KOPT-K1 (cell line): ENCODE data around the gene CCDC78.
"Not testable (repeated sequence)": the region's sequence is repeated elsewhere in the genome, so short reads cannot be mapped to it uniquely, and the experiment has no call there.

ENCODE experiments used
- H3K27ac ChIP-seq: fragments of 200-600 bp; sonication (generic); 2 replicates; pipeline ENCODE4 v1.5.1; 2016; ENCODE audit warnings: antibody characterized with exemption, mild to moderate bottlenecking, low read depth, low read length; ENCODE audit not compliant: poor library complexity, severe bottlenecking
- H3K36me3 ChIP-seq: fragments of 200-600 bp; sonication (generic); 2 replicates; pipeline ENCODE4 v1.5.1; 2017; ENCODE audit warnings: antibody characterized with exemption, mild to moderate bottlenecking, low read length, moderate library complexity; ENCODE audit not compliant: insufficient read depth
- H3K9me3 ChIP-seq: fragments of 200-600 bp; sonication (generic); 2 replicates; pipeline ENCODE4 v1.5.1; 2017; ENCODE audit warnings: antibody characterized with exemption, low read length, mild to moderate bottlenecking; ENCODE audit not compliant: insufficient read depth, poor library complexity, severe bottlenecking

Gene CCDC78

DNA sequence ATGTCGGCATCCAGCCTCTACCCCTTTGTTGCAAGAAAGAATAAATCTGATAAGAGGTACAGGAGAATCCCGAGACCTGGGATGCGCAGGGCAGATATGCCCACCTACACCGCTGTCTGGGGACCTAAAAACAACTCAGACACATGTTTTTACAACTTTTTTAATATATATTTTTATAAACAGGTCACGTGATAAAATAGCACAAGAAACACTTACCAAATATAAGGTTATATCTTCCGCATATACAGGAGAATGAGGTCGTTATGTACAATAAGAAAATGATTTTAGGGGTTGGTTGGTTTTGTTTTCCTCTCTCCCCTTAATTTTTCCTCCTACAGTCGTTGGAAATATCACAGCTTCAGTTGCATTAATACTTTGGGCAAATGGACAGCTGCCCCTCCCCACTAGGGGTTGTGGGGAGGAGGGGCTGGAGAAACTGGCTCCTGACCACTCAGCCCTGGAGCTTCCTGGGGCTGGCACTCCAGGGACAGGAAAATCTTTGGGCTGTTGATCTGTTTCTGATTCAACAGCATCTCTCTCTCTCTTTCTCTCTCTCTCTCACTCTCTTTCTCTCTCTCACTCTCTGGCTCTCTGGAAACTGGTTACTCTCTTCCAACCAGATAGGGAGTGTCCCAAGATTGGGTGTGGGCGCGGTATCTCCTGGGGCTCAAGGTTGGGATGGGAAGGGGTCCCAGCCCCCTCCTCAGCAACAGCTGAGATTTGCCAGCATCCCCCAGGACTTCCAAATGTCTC lies 33.7 kb downstream of the CCDC78 start:
- H3K9me3 ChIP-seq: no peaks in the 10 kb centered on the region
- 0 out of 2 replicates have a peak, but pooled peaks cover 1% of the 10 kb centered on the region for H3K36me3 ChIP-seq
- H3K27ac ChIP-seq: no peak overlapping the region

DNA sequence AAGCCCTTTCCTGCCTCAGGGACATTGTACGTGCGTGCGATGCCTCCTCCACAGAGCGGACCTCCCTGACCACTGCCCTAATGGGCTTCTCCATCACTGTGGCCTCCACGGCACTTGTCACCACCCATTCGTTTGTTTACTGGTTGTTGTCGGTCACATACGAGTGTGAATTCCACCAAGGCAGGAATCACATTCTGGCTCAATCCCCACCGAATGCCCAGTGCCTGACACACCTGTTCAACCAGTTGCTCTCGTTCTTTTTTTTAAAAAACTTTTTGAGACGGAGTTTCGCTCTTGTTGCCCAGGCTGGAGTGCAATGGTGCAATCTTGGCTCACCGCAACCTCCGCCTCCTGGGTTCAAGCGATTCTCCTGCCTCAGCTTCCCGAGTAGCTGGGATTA lies 35.0 kb downstream of the CCDC78 start:
- not testable (repeated sequence) for H3K9me3 ChIP-seq, H3K27ac ChIP-seq

DNA sequence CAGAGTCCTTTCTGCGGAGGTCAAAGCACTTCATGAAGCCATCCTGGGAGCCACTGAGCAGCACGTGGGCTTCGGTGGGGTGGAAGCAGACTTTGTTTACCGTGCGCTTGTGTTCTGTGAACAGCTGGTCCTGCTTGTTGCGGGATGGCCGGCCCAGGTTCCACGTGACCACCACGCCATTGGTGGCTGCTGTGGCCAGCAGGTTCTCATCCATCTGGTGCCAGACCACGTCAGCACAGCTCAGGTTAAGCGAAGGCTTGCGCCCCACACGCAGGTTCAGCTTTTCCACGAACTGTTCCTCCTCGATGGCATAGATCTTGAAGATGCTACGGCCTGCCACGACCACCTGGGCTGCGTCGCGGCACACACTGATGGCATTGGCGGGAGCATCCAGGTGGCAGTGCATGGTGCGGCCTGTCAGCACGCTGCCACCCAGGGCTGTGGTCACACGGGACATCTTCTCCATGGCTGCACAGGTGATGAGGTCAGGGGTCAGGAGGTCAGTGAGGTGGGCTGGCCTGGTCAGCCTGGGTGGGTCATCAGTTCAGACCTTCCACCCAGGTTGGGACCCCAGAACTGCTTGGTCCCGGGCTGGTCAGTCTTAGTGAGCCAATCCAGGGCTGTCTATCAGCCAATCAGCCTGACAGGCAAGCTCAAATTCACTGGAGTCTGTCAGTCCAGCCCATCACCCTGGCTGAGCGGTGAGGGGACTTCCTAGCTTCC lies 36.9 kb downstream of the CCDC78 start:
- Histone ChIP-seq H3K9me3 (no peaks in the 10 kb centered on the region), H3K36me3 (peaks cover 25% of the 10 kb centered on the region; the same call in 1 of the 2 replicates), H3K27ac (peak overlapping the region; percentile 78)

More for the DNA sequence above, 35.0 kb downstream of the CCDC78 start:
- H3K36me3 ChIP-seq: peaks cover 14% of the 10 kb centered on the region; the same call in 1 of the 2 replicates

DNA sequence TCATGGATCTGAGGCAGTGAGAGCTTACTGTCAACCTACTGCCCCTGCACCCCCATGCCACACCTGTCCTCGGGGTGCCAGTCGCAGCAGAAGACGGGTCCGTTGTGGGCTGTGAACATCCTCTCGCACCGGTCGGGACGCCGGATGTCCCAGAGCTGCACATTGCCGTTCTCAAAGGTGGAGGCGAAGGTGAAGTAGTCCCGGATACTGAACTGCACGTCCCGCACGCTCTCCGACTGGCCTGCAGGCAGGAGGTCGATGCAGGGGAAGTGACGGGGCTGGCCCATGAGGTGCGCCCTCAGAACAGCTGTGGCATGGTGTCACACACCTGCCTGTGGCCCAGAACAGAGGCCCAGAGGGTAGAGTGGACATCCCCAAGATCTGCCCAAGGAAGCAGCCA lies 38.7 kb downstream of the CCDC78 start:
- no peak overlapping the region for H3K27ac ChIP-seq
- peaks cover 35% of the 10 kb centered on the region for H3K36me3 ChIP-seq
- H3K9me3 ChIP-seq: no peaks in the 10 kb centered on the region

DNA sequence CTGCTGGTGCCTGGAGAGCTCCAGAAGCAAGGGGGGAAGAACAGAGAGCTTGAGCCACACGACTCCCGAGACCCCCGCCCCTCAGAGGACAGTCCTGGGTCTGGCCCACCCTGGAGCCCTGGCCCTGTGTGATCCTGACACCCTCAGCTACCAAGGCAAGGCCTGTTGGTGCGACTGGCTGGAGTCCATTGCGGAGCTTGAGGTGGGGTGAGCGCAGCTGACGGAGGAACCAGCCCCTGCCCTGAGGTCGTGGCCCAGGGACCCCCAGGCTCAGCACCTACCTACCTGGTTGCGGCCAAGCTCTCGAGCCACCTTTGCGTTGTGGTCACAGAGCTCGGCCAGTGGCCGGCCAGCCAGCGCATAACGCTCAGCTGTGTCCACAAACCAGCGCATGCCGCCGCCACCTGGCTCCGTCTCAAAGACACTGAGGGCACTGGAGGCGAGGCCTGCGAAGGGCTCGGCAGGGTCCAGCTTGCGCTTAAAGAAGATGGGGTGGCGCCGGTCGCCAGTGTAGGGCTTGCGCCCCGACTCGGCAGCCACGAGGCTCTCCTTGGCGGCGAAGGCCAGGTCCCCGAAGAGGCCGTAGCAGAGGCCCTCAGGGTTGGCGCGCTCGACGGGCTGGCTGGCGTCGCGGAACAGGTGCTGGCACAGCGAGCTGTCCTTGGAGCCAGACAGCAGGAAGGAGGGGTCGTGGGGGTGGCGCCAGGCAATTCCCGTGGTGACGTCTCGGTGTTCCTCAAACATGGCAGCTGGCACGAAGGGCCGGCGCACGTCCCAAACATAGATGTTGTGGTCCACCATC lies 39.6 kb downstream of the CCDC78 start:
- H3K36me3 ChIP-seq: peaks cover 43% of the 10 kb centered on the region
- no peak overlapping the region for H3K27ac ChIP-seq
- H3K9me3 ChIP-seq: no peaks in the 10 kb centered on the region

DNA sequence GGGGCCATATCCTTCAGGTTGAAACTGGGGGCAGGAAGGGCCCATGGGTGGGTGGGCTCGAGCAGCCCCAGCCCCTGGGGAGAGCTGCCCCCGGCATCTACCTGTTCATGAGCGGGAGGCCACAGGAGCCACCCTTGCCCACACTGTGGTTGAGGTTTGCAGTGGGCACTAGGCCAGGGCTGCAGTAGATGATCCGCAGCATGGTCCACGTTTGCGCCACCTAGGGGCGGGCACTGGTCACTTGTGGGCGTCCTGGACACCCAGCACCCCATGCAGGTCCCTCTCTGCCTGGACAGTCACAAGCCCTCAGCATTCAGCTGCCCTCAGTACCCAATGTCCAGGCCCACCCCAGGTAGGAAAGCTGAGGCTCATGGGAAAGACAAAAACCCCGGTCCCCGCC lies 40.3 kb downstream of the CCDC78 start:
- H3K9me3 ChIP-seq: no peaks in the 10 kb centered on the region
- no peak overlapping the region for H3K27ac ChIP-seq
- peaks cover 48% of the 10 kb centered on the region for H3K36me3 ChIP-seq

DNA sequence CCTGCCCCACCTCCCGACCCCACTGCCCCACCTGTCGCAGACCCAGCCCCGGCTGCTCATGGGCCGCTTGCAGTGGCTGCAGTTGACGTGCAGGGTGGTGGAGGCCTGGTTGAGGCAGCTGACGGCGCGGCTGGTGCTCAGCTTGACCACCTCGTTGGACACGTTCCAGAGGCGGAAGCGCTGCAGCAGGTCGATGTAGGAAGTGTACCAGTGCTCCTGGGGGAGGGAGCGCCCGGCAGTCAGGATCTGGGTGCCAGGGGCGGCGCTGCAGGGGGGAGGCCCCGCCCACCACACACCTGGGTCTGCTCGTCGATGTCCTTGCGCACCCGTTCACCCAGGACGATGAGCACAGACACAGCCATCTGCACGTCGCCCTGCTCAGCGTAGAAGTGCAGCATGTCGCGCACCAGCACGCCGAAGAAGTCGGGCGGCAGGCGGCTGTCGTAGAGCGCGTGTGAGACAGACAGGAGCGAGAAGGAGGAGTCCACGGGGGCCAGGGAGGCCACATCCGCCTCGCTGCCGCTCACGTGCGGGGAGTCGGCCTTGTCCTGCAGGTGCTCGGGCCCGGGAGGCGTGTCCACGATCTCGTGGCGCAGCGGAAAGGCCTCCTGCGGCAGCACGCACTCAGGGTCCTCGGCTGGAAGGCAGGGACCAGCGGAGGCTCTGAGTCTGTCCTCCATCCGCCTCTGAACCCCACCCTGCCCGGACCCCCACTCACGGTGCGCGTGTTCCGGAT lies 41.1 kb downstream of the CCDC78 start:
- H3K36me3 ChIP-seq: peaks cover 48% of the 10 kb centered on the region
- no peaks in the 10 kb centered on the region for H3K9me3 ChIP-seq
- no peak overlapping the region for H3K27ac ChIP-seq

DNA sequence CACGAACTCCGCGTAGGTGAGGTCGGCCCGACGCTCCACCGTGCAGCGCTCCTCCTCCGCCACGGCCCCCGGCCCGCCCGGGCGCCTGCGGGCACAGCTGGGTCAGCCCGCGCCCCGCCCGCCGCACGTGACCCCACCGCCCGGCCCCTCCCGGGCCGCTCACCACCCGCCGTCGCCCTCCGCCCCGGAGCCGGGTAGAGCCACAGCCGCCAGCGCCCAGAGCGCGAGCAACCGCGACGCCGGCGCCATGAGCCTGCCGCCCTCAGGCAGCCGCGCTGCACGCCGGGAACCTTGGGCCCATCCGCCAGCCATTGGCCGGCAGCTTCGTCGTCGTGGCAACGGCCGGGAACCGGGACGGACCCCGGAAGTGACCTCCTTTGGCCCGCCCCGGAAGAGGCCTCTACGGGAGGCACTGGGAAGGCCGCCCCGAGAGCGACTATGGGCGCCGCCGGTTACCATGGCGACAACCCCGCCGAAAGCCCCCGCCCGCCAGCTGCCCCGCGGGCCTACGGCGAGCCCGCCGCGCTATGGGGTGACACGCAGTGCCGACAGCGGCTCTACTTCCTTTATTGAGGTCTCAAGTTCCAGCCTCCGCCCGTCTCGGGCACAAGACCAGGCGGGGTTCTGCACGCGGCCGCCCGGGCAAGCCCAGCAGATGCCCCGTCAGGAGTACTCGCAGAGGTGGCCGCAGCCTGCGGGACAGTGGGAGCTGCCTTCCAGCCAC lies 42.0 kb downstream of the CCDC78 start, which contains the start of gene JMJD8:
TSS of gene JMJD8 (minus strand) at position 264 of the 724 bp plus-strand sequence. CDS start at position 249, 15 bp downstream.
- Histone ChIP-seq H3K27ac (peak within 1 kb of the TSS; percentile 71), H3K9me3 (no peaks in the 10 kb centered on the region), H3K36me3 (peaks cover 48% of the 10 kb centered on the region)

DNA sequence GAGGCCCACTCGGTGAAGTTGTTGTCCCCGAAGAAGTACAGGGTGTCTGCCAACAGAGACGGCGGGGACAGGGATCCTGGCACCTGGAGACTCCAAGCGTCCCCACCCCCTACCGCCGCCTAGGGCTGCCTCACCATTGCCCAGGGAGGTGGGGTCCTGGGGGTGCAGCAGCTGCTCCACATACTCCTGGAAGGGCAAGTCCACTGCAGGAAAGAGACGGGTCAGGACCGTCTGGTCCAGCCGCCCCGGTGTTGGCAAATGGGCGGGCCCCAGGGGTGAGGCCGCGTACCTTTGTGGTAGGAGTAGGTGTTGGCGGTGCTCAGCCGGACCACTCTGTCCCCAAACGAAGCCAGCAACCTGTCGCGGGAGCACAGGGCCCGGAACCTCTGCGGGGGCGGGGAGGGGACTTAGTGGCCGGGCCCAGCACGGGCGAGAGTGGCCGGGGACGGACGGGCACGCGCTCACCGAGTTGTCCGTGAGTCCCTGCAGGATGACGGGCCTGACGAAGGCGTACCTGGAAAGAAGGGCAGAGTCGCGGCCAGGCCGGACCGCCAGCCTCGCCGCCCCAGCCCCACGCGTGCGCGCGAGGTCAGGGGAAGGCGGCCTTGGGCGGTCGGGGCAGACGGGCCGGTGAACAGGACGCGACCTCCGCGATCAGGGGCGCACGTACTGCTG lies 42.7 kb downstream of the CCDC78 start:
- peak overlapping the region; percentile 71 for H3K27ac ChIP-seq
- peaks cover 48% of the 10 kb centered on the region for H3K36me3 ChIP-seq
- no peaks in the 10 kb centered on the region for H3K9me3 ChIP-seq

DNA sequence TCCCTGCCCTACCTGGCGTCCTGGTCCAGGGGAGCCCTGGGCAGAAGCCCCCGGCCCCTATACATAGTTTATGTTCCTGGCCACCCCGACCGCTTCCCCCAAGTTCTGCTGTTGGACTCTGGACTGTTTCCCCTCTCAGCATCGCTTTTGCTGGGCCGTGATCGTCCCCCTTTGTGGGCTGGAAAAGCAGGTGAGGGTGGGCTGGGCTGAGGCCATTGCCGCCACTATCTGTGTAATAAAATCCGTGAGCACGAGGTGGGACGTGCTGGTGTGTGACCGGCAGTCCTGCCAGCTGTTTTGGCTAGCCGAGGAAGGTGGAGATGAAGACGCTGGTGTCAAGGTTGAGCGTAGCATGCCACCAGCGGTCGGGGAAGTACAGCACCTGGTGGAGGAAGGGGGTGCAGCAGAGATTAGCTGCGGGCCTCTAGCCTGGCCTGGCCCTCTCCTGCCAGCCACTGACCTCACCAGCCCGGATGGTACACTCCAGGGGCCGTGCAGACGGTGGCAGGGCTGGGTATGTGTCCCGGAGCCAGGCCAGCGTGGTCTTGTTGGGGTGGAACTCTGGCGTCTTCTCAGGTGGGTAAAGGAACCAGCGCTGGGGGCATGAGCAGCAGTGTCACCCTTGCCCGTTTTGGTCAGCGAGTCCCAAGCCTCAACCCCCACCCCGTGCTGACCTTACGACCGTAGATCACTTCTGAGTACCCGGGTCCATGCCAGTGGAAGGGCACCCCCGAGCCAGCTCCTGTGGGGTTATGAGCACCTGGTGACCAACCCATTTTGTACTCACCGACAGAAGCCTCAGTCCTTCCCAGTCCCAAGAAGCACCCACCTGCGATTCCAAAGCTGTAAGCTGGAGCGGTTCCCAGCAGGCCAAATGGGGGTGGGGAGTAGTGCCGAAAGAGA lies 43.5 kb downstream of the CCDC78 start:
- Histone ChIP-seq H3K36me3 (peaks cover 48% of the 10 kb centered on the region), H3K27ac (no peak overlapping the region), H3K9me3 (no peaks in the 10 kb centered on the region)

DNA sequence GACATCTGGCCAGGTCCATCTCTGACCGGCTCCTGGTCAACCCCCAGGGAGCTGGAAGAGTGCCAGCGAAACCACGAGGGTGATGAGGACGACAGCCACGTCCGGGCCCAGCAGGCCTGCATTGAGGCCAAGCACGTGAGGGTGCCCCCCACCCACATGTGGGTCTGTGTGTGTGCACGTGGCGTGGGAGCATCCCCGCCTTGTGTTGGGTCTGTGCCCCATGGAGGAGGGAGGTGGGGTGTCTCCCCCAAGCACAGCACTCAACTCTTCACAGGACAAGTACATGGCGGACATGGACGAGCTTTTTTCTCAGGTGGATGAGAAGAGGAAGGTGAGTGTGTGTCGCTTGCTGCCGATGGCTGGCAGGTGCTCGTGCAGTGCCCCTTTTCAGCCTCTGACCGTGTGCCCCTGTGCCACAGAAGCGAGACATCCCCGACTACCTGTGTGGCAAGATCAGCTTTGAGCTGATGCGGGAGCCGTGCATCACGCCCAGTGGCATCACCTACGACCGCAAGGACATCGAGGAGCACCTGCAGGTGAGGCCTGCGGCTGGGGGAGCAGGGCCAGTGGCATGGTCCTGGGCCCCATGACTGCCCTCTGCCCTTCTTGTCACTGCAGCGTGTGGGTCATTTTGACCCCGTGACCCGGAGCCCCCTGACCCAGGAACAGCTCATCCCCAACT lies 44.4 kb downstream of the CCDC78 start:
- no peak overlapping the region for H3K27ac ChIP-seq
- H3K9me3 ChIP-seq: no peaks in the 10 kb centered on the region
- H3K36me3 ChIP-seq: peaks cover 45% of the 10 kb centered on the region

DNA sequence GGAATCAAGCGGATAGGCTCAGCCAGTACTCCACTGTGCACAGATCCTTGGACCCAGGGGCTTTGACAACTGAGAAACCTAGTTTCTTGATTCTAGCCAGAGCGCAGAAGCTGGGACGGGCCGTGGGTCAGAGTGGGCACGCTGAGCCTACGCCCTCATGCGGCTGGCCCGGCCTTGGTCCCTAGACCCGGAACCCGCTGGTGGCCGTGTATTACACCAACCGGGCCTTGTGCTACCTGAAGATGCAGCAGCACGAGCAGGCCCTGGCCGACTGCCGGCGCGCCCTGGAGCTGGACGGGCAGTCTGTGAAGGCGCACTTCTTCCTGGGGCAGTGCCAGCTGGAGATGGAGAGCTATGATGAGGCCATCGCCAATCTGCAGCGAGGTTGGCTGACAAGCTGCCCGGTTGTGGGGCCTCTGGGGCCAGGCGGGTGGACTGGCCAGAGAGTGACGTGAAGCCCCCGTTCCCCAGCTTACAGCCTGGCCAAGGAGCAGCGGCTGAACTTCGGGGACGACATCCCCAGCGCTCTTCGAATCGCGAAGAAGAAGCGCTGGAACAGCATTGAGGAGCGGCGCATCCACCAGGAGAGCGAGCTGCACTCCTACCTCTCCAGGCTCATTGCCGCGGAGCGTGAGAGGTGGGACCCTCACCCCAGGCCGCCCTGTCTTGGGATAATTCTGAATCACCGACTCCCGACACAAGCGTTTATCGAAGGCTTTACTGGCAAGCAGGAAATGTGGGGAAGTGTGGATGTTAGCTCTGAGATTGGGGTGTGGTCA lies 45.1 kb downstream of the CCDC78 start:
- peak overlapping the region; percentile 72 for H3K27ac ChIP-seq
- H3K9me3 ChIP-seq: no peaks in the 10 kb centered on the region
- peaks cover 41% of the 10 kb centered on the region for H3K36me3 ChIP-seq
